ENCODE results near the gene IL17B. TPM values are rescaled to one million over a fixed set of nuclear protein-coding genes. Genes with fewer than 3 reads are reported as not detected.

Gene IL17B
- polyA plus RNA-seq, 1 experiment: 0.24 TPM

DNA sequence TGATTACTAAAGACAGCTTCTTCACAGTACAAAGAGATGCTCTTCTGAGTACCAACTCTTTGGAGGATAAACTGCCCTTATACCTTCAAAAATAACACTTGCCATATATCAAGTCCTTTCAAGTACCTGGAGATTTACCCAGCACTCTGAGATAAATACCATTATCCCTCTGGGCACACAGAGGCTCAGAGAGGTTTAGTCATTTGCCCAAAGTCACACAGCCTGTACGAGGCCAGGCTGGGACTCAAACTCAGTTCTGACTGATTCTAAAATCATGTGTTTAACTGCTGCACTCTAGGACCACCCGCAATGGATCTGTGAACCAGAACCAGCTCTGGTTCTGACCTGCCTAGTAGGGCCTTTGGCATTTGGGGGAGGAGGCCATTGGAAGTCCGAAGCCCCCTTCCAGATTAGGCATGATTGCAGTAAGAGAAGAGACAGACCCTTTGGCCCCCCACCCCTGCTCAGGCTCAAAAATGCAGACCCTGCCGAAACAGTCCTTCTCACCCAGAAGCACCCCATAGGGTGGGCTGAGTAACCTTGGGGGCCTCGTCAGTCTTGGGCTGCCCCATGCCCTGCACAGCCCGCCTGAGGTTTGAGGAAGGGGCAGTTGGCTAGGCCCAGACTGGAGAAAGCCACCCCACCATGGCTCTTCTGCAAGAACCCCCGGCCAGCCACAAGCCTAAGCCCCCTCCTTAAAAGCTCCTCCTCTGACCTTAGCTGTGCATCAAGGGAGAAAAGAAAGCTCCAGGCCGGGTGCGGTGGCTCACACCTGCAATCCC, 32.8 kb upstream of the IL17B start:
- no peaks in the 10 kb centered on the region for H3K9me3 ChIP-seq (ENCODE audit: control insufficient read depth, insufficient read depth, low read length)
- ChIA-PET CTCF (interaction anchor here (0.9 to 3.0 kb wide), 3 partner anchors 23 to 45 kb away, joined by 3 to 12 read pairs (median 5); no protein-coding TSS in a partner anchor), POLR2A (interaction anchor here (0.7 to 2.8 kb wide), 7 partner anchors 8 to 44 kb away, joined by 3 to 20 read pairs (median 3); no protein-coding TSS in a partner anchor)
- no peaks in the 10 kb centered on the region for H3K27me3 ChIP-seq (ENCODE audit: control insufficient read depth, insufficient read depth, low read length)
- peak overlapping the region; percentile 70 for H3K27ac ChIP-seq (ENCODE audit: low read depth, low read length)
- peak overlapping the region; percentile 75 for H3K4me3 ChIP-seq (ENCODE audit: low read depth, low read length)
- DNase-seq (ENCODE audit: low read depth, low spot score): no peak
- TF ChIP-seq, protein P1, sequence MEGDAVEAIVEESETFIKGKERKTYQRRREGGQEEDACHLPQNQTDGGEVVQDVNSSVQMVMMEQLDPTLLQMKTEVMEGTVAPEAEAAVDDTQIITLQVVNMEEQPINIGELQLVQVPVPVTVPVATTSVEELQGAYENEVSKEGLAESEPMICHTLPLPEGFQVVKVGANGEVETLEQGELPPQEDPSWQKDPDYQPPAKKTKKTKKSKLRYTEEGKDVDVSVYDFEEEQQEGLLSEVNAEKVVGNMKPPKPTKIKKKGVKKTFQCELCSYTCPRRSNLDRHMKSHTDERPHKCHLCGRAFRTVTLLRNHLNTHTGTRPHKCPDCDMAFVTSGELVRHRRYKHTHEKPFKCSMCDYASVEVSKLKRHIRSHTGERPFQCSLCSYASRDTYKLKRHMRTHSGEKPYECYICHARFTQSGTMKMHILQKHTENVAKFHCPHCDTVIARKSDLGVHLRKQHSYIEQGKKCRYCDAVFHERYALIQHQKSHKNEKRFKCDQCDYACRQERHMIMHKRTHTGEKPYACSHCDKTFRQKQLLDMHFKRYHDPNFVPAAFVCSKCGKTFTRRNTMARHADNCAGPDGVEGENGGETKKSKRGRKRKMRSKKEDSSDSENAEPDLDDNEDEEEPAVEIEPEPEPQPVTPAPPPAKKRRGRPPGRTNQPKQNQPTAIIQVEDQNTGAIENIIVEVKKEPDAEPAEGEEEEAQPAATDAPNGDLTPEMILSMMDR (IDR thresholded peaks at IDR 0.05; ENCODE audit: low read depth, low read length): no peak

DNA sequence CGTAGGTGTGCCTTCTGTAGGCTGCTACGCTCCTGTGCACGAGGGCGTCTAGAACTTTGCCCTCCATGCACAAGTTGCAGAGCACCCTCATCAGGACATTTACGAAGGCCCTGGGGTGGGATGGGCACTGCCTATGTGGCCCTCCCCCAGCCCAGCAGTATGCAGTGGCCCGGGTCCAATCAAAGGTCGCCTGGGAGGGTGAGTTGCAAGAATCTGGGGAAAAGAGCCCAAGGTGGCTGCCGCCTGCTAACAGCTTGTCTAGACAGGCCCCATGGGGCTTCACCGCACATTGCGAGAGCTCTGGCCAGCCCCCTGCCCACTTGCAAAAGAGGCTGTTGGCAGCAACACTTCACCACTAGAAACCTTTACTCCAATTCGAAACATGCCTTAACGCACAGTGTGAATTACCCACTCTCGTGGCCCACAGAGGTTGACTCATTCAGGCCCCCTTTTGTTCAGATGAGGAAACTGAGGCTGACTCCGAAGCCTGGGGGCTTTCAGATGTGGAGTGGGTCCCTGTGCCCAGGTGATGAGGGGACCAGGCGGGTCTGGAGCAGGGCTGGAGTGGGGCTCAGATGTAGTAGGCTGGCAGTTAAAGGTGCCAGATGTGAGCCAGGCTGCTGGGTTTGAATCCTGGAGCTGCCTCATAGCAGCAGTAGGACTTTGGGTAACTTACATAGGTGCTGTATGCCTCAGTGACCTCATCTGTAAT, 31.8 kb upstream of the IL17B start:
- ChIA-PET CTCF (interaction anchor here (0.9 kb wide), 1 partner anchor 26 kb away, joined by 3 read pairs; no protein-coding TSS in a partner anchor), POLR2A (interaction anchor here (0.9 to 5.9 kb wide), 7 partner anchors 9 to 24 kb away, joined by 3 to 42 read pairs (median 3); no protein-coding TSS in a partner anchor)
- Histone ChIP-seq H3K27me3 (ENCODE audit: control insufficient read depth, insufficient read depth, low read length) (no peaks in the 10 kb centered on the region), H3K9me3 (ENCODE audit: control insufficient read depth, insufficient read depth, low read length) (no peaks in the 10 kb centered on the region), H3K27ac (ENCODE audit: low read depth, low read length) (peak overlapping the region; percentile 66), H3K4me3 (ENCODE audit: low read depth, low read length) (peak overlapping the region; percentile 75)
- TF ChIP-seq, protein P1 (IDR thresholded peaks at IDR 0.05; ENCODE audit: low read depth, low read length): no peak
- no peak for DNase-seq (ENCODE audit: low read depth, low spot score)

DNA sequence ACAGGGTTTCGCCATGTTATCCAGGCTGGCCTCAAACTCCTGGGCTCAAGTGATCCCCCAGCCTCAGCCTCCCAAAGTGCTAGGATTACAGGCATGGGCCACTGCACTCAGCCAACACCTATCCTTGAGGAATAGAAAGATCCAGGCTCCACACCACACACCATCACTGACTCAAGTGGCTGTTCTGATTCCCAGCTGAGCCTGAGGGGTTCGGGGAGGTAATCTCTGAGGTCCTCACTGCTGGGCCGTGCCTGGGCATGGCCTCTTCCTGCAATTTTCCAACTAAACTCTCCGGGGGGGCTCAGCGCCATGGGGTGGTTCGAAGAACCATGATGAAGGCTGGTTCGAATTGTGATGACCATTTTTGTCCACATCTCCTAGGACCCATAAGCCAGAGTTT, 31.0 kb upstream of the IL17B start:
- ChIA-PET CTCF (interaction anchor here (0.9 kb wide), 1 partner anchor 25 kb away, joined by 3 read pairs; no protein-coding TSS in a partner anchor), POLR2A (interaction anchor here (0.7 to 5.9 kb wide), 6 partner anchors 10 to 267 kb away, joined by 3 to 42 read pairs (median 4); no protein-coding TSS in a partner anchor)
- peak overlapping the region; percentile 75 for H3K4me3 ChIP-seq (ENCODE audit: low read depth, low read length)
- no peak for DNase-seq (ENCODE audit: low read depth, low spot score)
- H3K27me3 ChIP-seq (ENCODE audit: control insufficient read depth, insufficient read depth, low read length): no peaks in the 10 kb centered on the region
- no peaks in the 10 kb centered on the region for H3K9me3 ChIP-seq (ENCODE audit: control insufficient read depth, insufficient read depth, low read length)
- TF ChIP-seq, protein P1 (IDR thresholded peaks at IDR 0.05; ENCODE audit: low read depth, low read length): no peak
- peak overlapping the region; percentile 95 for H3K27ac ChIP-seq (ENCODE audit: low read depth, low read length)

DNA sequence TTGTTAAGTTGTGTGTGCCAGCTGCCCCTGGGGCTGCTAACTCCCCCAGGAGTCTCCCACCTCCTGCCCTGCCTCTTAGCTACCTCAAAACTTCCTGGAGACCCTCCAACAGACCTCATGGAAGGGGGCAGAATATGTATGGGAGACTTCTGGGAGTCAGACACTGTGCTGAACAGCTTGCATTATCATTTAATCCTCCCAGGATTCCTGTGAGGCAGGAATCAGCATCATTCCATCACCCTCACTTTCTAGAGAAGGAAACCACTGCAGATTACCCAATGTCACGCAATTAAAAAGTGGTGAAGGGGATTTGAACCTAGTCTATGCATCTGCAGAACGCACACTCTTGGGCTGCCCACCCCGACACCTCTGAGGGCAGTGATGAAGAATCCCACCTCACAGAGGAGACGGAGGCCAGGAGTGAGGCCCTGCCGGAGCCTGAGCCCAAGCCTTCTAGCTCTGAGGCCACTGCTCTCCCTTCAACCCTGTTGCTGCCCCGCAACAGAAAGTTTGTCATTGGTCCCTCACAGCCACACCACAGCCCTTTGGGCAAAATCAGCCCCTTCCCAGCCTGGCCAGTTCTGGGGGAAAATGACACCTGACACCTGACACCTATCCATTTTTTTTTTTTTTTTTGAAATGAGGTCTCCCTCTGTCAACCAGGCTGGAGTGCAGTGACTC, 30.3 kb upstream of the IL17B start:
- ChIA-PET POLR2A (interaction anchor here (0.6 to 6.4 kb wide), 11 partner anchors 8 to 340 kb away, joined by 3 to 95 read pairs (median 3); partner anchors contain the start of gene GRPEL2), CTCF (interaction anchor here (0.6 to 1.1 kb wide), 3 partner anchors 23 to 155 kb away, joined by 3 to 6 read pairs (median 3); no protein-coding TSS in a partner anchor)
- no peak for DNase-seq (ENCODE audit: low read depth, low spot score)
- Histone ChIP-seq H3K9me3 (ENCODE audit: control insufficient read depth, insufficient read depth, low read length) (no peaks in the 10 kb centered on the region), H3K27ac (ENCODE audit: low read depth, low read length) (peak overlapping the region; percentile 95), H3K27me3 (ENCODE audit: control insufficient read depth, insufficient read depth, low read length) (no peaks in the 10 kb centered on the region), H3K4me3 (ENCODE audit: low read depth, low read length) (peak overlapping the region; percentile 75)
- TF ChIP-seq, protein P1 (IDR thresholded peaks at IDR 0.05; ENCODE audit: low read depth, low read length): no peak
